ENCODE measurements around the gene DOK7.

Gene DOK7

DNA sequence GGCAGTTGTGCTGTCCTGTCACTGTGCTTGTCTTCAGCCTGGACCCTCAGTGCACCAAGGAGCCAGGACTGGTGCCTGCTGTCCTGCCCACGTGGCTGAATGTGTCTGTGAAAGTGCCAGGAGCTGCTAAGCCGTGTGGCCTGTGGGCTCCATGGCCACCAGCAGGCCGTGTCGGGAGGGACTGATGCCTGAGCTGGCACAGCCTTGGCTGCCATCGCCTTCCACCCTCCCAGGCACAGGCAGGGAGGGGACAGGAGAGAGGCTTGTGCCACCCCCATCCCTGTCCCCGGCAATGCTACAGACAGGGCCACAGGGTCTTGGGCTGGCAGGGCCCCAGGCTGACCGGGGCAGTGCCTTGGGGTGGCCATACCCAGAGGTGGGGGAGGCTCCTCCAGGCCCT lies 24.8 kb downstream of the DOK7 start:
- no peak for DNase-seq (ENCODE audit: low read depth, low spot score)

DNA sequence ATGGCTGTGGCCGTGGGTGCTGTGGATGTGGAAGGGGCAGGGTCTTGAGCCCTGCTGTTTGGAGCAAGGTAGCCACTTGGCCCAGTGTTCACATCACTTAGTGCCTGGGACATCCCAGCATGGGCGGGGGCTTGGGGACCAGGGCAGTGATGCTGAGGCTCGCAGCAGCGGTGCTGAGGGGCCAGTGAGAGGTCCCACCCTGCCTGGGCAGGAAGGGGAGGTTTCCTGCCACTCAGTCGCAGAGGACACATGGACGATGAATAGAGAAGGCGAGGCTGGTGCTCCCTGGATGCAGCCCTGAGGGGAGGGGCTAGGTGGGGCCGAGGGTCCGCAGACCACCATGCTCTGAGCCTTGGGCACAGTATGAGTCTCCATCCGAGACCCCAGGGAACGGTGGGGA lies 25.7 kb downstream of the DOK7 start:
- no peak for DNase-seq (ENCODE audit: low read depth, low spot score)

DNA sequence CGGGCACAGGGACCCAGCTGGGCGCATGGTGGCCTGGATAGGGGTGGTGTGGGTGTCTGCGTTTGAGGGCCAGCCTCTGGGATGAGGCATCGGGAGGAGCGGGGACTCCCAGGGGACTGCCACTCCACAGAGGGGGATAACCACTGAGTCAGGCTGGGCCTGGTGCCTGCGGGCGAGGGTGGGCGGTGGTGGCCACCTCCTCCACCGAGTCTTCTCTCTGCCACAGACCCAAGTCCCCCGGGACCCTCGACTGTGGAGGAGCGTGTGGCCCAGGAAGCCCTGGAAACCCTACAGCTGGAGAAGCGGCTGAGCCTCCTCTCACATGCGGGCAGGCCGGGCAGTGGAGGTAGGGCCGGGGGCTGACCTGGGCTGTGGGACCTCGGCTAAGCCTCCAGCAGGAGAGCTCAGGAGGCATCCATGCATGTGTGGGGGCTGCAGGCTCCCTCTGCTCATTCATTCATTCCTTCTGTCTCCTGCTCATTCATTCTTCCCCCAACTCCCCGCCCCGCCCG lies 26.4 kb downstream of the DOK7 start:
- DNase-seq (ENCODE audit: low read depth, low spot score): no peak

DNA sequence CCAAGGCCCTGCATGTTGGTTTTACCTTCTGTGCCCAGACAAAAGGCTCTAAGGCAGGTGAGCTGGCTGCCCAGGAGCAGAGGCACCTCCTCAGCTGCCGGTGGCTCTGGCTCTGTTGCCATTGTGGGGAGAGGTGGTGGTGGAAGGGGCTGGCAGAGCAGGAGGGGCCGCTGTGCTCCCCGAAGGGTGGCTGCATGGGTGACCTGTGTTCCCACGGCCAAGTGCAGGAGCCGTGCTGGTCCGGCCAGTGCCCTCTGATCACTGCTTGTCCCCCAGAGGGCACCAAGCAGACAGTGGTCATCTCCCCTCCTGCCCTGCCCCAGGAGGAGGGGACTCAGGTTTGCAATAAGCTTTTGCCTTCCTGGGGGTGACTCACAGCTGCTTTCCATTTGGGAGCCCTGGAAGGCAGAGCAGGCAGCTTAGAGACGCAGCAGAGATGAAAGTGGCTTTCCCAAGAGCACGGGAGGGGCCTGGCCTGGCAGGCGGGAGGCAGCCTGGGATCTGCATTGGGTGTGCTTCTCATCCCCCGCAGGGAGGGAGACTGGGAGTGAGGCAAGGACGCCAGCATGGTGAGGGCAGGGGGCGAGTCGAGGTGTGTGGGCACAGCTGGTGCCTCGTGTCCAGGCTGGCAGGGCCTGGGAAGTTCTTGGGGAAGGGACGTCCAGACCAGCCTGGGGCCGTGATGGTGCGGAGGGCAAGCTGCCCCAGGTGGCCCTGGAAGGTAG lies 28.7 kb downstream of the DOK7 start:
- peak; percentile 67 for DNase-seq (ENCODE audit: low read depth, low spot score)

DNA sequence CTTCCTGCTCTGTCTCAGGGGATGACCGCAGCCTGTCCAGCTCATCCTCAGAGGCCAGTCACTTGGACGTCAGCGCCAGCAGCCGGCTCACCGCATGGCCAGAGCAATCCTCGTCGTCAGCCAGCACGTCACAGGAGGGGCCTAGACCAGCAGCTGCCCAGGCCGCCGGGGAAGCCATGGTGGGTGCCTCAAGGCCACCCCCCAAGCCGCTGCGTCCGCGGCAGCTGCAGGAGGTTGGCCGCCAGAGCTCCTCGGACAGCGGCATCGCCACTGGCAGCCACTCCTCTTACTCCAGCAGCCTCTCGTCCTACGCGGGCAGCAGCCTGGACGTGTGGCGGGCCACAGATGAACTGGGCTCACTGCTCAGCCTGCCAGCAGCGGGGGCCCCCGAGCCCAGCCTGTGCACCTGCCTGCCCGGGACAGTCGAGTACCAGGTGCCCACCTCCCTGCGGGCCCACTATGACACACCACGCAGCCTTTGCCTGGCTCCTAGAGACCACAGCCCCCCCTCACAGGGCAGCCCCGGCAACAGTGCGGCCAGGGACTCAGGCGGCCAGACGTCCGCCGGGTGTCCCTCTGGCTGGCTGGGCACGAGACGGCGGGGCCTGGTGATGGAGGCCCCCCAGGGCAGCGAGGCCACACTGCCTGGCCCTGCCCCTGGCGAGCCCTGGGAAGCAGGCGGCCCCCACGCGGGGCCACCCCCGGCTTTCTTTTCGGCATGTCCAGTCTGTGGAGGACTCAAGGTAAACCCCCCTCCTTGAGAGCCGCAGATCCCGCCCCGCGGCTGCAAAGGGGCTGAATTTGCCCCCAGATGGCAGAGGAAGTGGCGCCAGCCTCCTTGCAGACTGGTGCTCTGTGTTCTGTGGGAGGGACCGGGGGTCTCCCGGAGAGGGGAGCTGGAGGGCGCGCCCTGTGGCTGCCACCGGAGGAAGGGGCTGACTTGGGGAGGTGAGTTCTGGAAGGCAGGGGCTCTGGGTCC lies 29.9 kb downstream of the DOK7 start:
- no peak for DNase-seq (ENCODE audit: low read depth, low spot score)

DNA sequence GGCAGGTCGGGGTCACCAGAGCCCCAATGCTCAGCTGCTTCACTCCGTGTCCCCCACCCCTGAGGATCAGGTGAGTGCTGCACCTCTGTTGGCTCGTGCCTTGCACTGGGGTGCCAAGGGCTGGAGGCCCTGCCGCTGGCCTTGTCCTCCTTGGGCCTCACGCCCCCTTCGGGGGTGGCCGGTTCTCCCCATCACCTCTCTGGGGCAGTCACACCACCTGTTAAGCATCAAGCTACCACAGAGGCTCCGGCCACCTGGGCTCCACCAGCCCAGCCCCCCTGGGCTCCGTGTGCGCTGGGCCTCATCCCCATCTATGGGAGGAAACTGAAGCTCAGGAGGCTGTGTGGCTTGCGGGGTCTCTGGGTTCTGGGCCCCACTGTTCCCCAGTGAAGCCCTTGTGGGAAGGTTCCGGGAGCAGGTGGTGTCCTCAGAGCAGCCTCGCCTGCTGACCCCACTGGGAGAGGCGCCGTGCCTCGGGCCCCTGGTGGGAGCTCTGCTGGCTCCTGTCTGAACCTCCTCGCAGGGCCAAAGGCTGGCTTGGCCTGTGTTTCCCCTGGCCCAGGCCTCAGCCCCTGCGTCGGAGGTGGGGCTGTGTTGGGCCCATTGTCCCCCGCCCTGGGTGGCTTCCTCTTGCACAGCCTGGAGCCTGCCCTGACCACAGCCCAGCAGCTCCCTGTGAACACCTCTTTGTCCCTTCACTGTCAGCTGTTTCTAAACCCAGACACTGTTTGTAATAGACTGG lies 30.8 kb downstream of the DOK7 start:
- peak; percentile 45 for DNase-seq (ENCODE audit: low read depth, low spot score)

DNA sequence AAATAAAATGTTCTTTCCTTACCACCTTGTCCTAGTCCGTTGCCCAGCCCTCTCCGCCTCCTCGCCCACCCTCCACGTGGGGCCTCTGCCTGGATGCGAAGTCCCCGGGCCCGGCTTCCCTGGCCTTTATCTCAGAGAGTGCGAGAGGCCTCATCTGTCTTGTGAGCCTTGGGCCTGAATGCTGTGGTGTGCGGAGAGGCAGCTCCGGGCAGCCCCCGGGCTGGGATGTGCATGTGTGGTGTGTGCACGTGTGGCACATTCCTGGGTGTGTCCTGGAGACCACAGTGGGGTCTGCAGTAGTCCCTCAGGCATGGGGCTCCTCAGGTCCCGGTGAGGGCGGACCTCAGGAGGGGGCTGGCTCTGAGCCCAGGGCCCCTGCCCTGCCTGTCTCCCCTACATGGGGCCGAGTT lies 31.4 kb downstream of the DOK7 start:
- DNase-seq (ENCODE audit: low read depth, low spot score): peak; percentile 43

DNA sequence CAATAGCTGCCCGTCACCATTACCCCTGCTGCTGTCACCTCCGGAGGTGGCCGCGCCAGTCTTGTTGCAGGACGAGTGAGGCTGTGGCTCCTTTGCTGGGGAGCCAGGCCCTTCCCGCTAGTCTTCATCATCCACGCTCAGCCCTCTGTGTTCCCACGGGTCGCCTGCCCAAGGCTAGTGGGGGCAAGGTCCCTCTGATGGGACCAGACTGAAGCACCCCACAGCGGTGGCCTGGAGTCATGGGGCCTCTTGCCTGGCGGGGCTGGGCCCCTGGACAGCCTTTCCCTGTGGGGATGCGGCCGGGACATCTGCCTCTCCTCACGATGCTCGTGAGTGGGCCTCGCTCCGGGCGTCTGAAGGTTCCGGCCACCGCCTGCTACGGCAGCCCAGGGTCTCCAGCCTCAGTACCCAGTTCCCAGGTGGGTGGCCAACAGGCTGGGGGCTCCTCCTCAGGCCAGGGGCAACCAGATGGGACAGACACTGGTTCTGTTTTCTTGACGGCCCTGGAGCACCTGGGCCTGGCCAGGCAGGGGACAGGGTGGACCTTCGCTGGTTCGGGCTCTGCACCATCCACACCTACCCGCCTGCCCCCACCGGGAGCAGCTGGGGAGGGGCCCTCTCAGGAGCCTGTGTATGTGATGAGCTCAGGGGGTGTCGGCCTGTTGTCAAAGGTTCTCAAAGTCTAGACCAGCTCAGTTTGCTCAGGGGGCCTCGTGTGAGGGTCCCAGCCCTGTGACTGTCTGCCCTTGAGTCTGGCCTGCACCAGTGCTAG lies 32.3 kb downstream of the DOK7 start:
- no peak for DNase-seq (ENCODE audit: low read depth, low spot score)

DNA sequence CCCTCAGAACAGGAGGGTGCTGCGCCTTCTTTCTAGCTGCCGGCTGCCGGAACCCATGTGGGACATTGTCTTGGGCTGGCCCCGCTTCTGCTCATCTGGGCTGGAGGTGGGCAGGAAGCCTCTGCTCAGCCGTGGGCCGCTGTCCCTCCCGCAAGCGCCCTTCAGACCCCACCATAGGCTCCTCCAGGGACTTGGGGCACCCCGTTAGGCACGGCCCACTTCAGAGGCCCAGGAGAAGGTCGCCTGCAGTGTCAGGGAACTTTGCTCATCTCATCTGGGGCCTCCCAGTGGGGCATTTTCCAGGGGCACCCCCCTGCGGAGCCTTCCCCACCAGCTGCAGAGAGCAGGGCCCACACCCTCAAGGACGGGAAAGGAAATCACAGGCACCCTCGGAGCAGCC lies 32.9 kb downstream of the DOK7 start:
- no peak for DNase-seq (ENCODE audit: low read depth, low spot score)

DNA sequence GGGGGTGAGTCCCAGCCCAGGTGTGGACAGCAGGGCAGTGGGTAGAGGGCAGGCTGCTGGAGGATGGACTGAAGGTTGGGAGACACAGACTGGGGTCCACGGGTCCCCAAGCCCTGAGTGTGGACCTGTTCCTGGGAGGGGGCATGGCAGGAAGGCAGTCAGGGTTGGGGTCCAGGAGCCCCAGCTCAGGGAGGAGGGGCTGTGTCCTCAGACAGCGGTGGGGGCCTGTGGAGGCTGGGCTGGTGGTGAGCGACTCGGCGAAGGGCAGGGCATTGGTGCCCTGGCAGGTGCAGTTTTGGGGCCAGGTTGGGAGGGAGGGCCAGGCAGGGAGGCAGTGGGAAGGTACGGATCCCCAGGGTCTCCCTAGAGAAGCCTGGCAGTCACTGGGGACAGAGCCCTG lies 34.0 kb downstream of the DOK7 start:
- no peak for DNase-seq (ENCODE audit: low read depth, low spot score)

DNA sequence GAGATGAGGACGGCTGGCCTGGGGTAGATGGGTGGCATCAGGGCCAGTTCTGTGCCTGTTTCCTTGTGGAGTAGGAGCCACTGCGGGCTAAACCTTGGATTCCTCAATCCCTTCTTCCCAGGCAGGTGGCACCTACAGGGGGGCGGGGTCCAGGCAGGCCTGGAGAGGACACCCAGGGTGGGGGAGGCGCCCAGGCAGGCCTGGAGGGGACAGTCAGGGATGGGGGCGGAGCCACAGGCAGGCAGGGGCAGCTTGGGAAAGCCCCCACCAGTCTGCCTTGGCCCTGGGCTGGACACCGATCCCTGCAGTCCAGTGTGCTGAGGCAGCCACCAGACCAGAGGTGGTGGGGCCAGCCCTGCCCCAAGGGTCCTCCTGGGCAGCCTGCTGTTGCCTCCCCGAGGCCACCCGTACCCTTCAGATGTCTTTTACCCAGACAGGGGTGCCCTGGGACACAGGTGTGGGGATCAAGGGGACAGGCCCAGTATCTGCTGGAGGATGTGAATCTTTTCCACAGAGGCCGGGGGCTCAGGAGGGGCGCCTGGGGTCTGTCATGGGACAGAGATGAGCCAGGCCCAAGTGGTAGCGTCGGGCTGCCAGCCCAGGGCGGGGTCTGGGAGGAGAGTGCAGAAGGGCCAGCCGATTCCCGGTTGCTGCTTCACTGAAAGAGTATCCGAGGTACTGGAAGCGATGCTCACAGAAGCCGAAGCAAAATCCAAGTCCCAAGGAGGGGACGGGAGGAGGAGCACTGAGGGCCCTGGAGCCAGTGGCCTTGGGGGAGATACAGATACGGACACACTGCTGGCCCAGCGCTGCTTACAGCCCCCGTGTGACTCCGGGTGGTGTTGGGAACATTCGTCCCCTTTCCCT lies 34.6 kb downstream of the DOK7 start:
- DNase-seq (ENCODE audit: low read depth, low spot score): no peak

DNA sequence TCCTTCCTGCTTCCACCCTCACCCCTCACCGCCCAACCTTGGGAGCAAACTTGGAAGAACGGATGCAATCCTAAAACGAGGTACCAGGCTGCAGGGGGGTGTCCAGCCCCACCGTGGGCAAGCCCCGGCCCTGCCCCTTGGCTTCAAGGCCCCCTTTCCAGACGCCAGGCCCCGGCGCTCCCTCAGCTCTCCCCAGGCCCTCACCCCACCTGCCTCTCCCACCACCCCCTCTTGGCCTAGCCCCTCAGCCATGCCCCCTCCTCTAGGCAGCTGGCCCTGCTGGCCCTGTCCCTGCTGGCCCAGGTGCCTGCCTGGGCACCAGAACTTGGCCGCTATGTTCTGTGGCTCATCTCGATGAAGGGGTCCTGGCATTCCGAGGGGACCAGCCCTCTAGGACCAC lies 35.3 kb downstream of the DOK7 start:
- no peak for DNase-seq (ENCODE audit: low read depth, low spot score)

DNA sequence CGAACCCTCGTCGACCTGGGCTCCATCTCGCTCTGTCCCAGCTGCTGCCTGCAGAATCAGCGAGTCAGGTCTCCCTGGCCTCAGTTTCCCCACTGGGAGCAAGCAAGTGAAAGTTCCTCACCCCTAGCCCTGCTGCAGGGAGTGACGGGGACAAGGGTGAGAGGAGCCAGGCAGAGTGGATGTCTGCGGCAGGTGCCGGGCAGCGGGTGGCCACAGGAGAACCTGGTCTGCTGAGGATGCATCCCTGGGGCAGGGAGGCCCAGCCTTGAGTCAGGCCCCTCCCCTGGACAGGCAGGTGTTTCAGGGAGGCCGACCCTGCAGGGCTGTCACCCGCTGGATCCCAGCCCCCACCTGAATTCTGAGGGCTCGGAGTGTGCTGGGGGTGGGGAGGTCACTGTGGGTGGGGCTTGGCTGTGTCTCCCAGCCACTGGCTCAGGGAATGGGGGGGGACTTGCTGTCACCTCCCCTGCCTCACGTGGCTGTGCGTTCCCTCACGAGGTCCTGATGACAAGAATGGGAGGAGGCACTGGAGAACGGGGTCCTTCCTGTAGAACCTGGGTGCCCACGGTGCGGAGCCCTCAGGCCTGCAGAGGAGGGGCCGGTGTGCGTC lies 35.9 kb downstream of the DOK7 start:
- no peak for DNase-seq (ENCODE audit: low read depth, low spot score)

DNA sequence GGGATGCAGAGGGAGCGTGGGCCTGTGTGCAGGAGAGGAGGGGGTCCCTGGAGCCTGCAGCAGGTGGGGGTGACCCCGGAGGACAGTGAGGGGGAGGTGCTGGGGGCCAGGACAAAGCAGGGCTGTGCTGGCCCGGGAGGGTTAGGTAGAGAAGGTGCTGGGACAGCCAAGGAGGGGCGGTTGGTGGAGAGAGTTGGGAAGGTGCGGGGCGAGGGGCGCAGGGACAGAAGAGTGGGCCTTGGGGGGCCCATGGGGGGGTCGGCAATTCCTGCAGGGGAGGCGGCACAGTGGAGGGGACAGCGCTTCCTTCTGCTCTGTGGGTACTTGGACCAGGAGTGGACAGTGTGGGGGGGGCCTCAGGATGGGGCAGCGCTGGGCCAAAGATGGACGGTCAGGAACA lies 36.6 kb downstream of the DOK7 start:
- no peak for DNase-seq (ENCODE audit: low read depth, low spot score)

DNA sequence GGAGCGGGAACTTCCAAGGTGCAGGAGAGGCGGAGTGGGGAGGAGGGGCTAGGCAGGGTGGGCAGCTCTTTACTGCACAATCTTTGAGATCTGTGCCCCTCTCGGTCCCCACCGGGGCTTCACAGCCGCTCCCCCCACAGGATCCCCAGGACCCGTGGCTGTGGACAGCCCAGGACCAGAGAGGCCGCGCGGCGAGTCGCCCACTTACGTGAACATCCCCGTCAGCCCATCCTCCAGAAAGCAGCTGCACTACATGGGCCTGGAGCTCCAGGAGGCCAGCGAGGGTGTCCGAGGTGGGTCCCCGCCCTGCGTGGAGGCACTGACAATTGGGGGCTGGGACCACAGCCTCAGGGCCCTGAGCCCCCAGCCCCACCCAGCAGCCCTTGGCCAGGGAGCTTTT lies 37.0 kb downstream of the DOK7 start:
- no peak for DNase-seq (ENCODE audit: low read depth, low spot score)

DNA sequence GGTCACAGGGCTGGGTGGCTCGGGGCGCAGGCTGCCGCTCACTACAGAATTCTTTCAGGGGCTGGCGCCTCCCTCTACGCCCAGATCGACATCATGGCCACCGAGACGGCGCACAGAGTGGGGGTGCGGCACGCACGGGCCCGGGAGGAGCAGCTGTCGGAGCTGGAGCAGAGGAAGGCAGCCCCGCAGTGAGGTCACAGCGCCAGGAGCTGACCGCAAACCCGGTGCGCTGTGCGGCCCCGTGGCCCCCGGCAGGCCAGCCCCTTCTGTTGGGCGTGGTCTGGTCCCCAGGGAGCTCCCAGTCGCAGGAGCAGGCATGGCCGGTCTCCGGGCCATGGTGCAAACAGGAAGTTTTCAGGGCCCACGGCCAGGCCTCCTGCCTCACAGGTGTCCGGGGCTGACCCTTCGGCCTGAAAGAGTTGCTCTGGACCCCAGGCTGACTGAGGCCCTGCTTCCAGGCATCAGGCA lies 37.6 kb downstream of the DOK7 start:
- DNase-seq (ENCODE audit: low read depth, low spot score): no peak

DNA sequence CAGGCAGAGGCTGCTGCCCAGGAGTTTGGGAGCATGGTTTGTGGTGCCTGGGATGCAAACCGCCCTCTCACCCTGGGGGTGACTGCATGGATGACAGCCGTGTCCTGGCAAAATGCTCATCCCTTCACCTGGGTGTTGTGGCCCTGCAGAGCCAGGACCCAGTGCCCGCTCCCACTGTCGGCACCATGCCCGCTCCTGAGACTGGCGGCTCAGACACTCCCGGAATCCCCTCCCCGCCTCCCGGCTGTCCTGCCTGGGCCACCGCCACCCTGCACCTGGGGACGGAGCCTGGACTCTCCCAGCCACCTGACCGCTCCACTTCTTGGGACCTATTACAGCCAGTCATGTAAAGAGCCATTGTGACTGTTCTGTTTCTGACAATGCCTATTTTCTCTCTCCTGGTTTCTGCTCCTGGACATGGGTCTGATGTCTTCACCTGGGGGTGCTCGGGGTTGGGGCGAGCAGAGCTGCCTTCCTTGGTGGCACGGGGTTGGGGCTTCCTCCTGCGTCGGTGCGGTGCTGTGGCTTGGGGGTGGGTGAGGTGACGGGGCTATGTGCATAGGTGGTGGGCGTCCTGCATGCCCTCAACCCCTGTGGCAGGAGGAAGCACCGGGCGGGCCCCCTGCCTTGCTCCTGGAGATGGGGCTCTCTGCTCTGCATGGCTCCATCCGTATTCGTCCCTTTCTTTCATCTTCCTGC lies 38.2 kb downstream of the DOK7 start:
- no peak for DNase-seq (ENCODE audit: low read depth, low spot score)

DNA sequence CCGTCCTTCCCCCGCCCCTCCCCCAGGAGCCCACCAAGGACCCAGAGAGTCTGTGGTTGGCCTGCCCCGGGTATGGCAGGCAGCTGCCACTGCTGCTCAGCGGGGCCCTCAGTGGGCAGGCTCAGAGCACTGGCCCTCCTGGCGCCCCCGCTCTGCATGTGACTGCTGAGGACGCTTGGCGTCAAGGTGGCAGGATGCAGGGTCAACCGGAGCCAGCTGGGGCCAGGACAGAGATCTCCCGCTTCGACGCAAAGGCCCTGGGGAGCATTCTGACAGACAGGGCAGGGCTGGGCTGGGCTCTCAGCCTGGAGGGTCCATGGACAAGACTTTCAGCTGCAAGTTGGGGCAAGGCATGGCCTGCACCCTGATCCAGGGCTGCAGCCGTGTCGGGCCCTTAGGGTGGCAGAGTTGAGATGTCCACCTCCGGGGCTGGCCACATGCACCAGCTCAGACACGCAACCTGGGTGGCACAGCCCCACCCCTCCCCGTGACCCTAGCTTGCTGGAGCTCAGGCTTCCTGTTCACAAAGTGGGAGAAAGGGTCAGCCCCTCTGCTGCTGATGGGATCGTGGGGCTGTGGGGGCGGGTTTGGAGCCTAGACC lies 38.8 kb downstream of the DOK7 start:
- no peak for DNase-seq (ENCODE audit: low read depth, low spot score)
